CD4-positive, CD25-positive, alpha-beta regulatory T cell (primary cell): ENCODE results near the gene LGALS12. TPM values are rescaled to one million over a fixed set of nuclear protein-coding genes. Genes with fewer than 3 reads are reported as not detected.

ENCODE experiments used
- ATAC-seq, 2 donors: fragments of 150-1000 bp; cut with Tn5 transposase; one replicate each; pipeline ENCODE4 v1.10.0; 2021; ENCODE audit warnings: low read depth in 2 of 2, moderate number of reproducible peaks in 2 of 2, moderate library complexity in 1 of 2
- DNase-seq, 3 donors: peaks; one replicate each; pipeline versions ENCODE4 v3.0.0 to v3.0.0-alpha.2; 2012 to 2022; ENCODE audit warnings: mixed read lengths in 1 of 3
- H3K27ac ChIP-seq: one replicate; pipeline ENCODE4 v1.7.0; 2013; ENCODE audit warnings: mild to moderate bottlenecking, low read length; ENCODE audit not compliant: insufficient read depth, poor library complexity, severe bottlenecking
- H3K27me3 ChIP-seq: one replicate; pipeline ENCODE4 v1.7.0; 2013; ENCODE audit warnings: low read length; ENCODE audit not compliant: control insufficient read depth, insufficient read depth
- H3K36me3 ChIP-seq: one replicate; pipeline ENCODE4 v1.7.0; 2013; ENCODE audit warnings: mild to moderate bottlenecking, low read length, moderate library complexity; ENCODE audit not compliant: control insufficient read depth, insufficient read depth
- H3K4me1 ChIP-seq: 2 replicates; pipeline ENCODE4 v1.7.0; 2013; ENCODE audit warnings: mild to moderate bottlenecking, low read length; ENCODE audit not compliant: insufficient read depth, control insufficient read depth, poor library complexity, severe bottlenecking
- H3K4me3 ChIP-seq: one replicate; pipeline ENCODE4 v1.7.0; 2013; ENCODE audit warnings: low read depth, mild to moderate bottlenecking, low read length, moderate library complexity
- H3K9me3 ChIP-seq, 2 experiments: 1 replicate in 1 of 2; 2 replicates in 1 of 2; pipeline ENCODE4 v1.7.0; 2013; ENCODE audit warnings: low read length in 2 of 2, mild to moderate bottlenecking in 1 of 2, moderate library complexity in 1 of 2; ENCODE audit not compliant: control insufficient read depth in 2 of 2
- H3K27ac Mint-ChIP-seq, 3 donors: one replicate each; pipeline ENCODE4 v1.8.0; 2020 to 2022; ENCODE audit warnings: mild to moderate bottlenecking in 3 of 3, mixed read lengths in 3 of 3, moderate library complexity in 2 of 3
- H3K27me3 Mint-ChIP-seq: one replicate; pipeline ENCODE4 v1.8.0; 2022; ENCODE audit warnings: mild to moderate bottlenecking, mixed read lengths
- H3K36me3 Mint-ChIP-seq: one replicate; pipeline ENCODE4 v1.8.0; 2020; ENCODE audit warnings: mixed read lengths
- H3K4me1 Mint-ChIP-seq, 4 donors: one replicate each; pipeline ENCODE4 v1.8.0; 2020 to 2022; ENCODE audit warnings: mixed read lengths in 4 of 4, mild to moderate bottlenecking in 1 of 4
- H3K4me3 Mint-ChIP-seq, 4 donors: one replicate each; pipeline ENCODE4 v1.8.0; 2020 to 2022; ENCODE audit warnings: mild to moderate bottlenecking in 4 of 4, mixed read lengths in 4 of 4, moderate library complexity in 3 of 4
- H3K9me3 Mint-ChIP-seq, 7 donors: one replicate each; pipeline ENCODE4 v1.8.0; 2020 to 2022; ENCODE audit warnings: mixed read lengths in 7 of 7, mild to moderate bottlenecking in 3 of 7, moderate library complexity in 2 of 7
- polyA plus RNA-seq, 4 donors: library from polyadenylated mRNA; unstranded; fragments of 300-500 nt; fragmentation: Illumina TruSeq; gene quantifications; one replicate each; pipeline ENCODE4 v1.2.3, GENCODE V29; 2021
- total RNA-seq: library from RNA; stranded (reverse); gene quantifications from one replicate; pipeline ENCODE4 v1.2.3, GENCODE V29; 2022

LGALS12 gene
- total and polyA plus RNA-seq, 5 donors from 2014 or later, result 0.94 TPM; not detected in 4

- Histone ChIP-seq H3K9me3 (no peaks in the 10 kb centered on the region), H3K4me3 (no peak overlapping the region), H3K27me3 (no peaks in the 10 kb centered on the region), H3K27ac (no peak overlapping the region), H3K4me1 (peaks cover 44% of the 10 kb centered on the region), H3K36me3 (no peaks in the 10 kb centered on the region)
- H3K4me3 Mint-ChIP-seq, result peak overlapping the region in 1 of 4 donors; percentile 12
- H3K27me3 Mint-ChIP-seq, result no peaks in the 10 kb centered on the region
- H3K9me3 Mint-ChIP-seq, result no peaks in the 10 kb centered on the region
- ATAC-seq (no peak), DNase-seq (peak in 1 of 3 donors; percentile 70)
- H3K36me3 Mint-ChIP-seq, result no peaks in the 10 kb centered on the region
- peaks cover 11 to 63% (median 40%) of the 10 kb centered on the region in 4 donors for H3K4me1 Mint-ChIP-seq
- H3K27ac Mint-ChIP-seq, result peak overlapping the region in 2 of 3 donors; percentile 69 to 81
These were observed 58.3 kb downstream of the LGALS12 start for GRCh38 chr11:63564056-63564774.

GRCh38 chr11:63564784-63565350 lies 59.0 kb downstream of the LGALS12 start:
- no peak overlapping the region for H3K27ac ChIP-seq
- no peak for DNase-seq
- H3K27me3 ChIP-seq, result no peaks in the 10 kb centered on the region
- no peaks in the 10 kb centered on the region for H3K36me3 ChIP-seq
- H3K27me3 Mint-ChIP-seq, result no peaks in the 10 kb centered on the region
- no peaks in the 10 kb centered on the region for H3K9me3 Mint-ChIP-seq
- H3K4me3 Mint-ChIP-seq, result peak overlapping the region in 1 of 4 donors; percentile 12
- peaks cover 11 to 57% (median 37%) of the 10 kb centered on the region in 4 donors for H3K4me1 Mint-ChIP-seq
- H3K27ac Mint-ChIP-seq, result peak overlapping the region in 2 of 3 donors; percentile 42 to 56
- H3K4me1 ChIP-seq, result peaks cover 43% of the 10 kb centered on the region
- no peaks in the 10 kb centered on the region for H3K36me3 Mint-ChIP-seq
- no peaks in the 10 kb centered on the region for H3K9me3 ChIP-seq
- no peak overlapping the region for H3K4me3 ChIP-seq
- ATAC-seq, result no peak

Other genes with a start within 250 kb of the LGALS12 start
- not detected for gene SLC22A9, start 136.3 kb upstream of the LGALS12 start, total RNA-seq
- not detected for gene SLC22A9, start 136.3 kb upstream of the LGALS12 start, polyA plus RNA-seq
- gene PLAAT5, start 14.9 kb upstream of the LGALS12 start, total RNA-seq, result 1.8 TPM
- gene PLAAT5, start 14.9 kb upstream of the LGALS12 start, polyA plus RNA-seq, result not detected
- 118 TPM for gene PLAAT4, start 30.7 kb downstream of the LGALS12 start, total RNA-seq
- 100 to 1,000 TPM; 405 to 493 (median 439) TPM for gene PLAAT4, start 30.7 kb downstream of the LGALS12 start, polyA plus RNA-seq
- not detected for gene PLAAT2, start 57.3 kb downstream of the LGALS12 start, total RNA-seq
- gene PLAAT2, start 57.3 kb downstream of the LGALS12 start, polyA plus RNA-seq, result under 1 TPM in 2 of 4 donors, not detected in 2; 0.28 to 0.47 TPM
- gene PLAAT3, start 108.3 kb downstream of the LGALS12 start, total RNA-seq, result 5.8 TPM
- 10 to 100 TPM in 1 of 4 donors, 1 to 10 TPM in 3; 3.1 to 19.0 (median 5.8) TPM for gene PLAAT3, start 108.3 kb downstream of the LGALS12 start, polyA plus RNA-seq
- 33.7 TPM for gene ATL3, start 165.3 kb downstream of the LGALS12 start, total RNA-seq
- 10 to 100 TPM; 23.6 to 26.4 (median 25.0) TPM for gene ATL3, start 165.3 kb downstream of the LGALS12 start, polyA plus RNA-seq
- gene RTN3, start 175.4 kb downstream of the LGALS12 start, total RNA-seq, result 33.2 TPM
- gene RTN3, start 175.4 kb downstream of the LGALS12 start, polyA plus RNA-seq, result 10 to 100 TPM; 41.5 to 63.6 (median 48.4) TPM